A673 (cell line): ENCODE data around the gene GTF2I.
"Not testable (repeated sequence)": the region's sequence is repeated elsewhere in the genome, so short reads cannot be mapped to it uniquely, and the experiment has no call there.

Source experiments
- EZH2 ChIP-seq: fragments of 200-600 bp; sonication (generic); IDR thresholded peaks from 2 replicates; pipeline ENCODE4 v1.6.1; 2017; ENCODE audit warnings: borderline replicate concordance, low read depth, mild to moderate bottlenecking, mixed read lengths, antibody characterized with exemption, low read length; ENCODE audit not compliant: poor library complexity, severe bottlenecking
- TF ChIP-seq, protein P1 (sequence below): fragments of 300-800, 200-600 bp; sonication (generic); conservative IDR thresholded peaks from 2 replicates; pipeline ENCODE4 v1.5.1; 2017; ENCODE audit warnings: low read depth, mild to moderate bottlenecking, antibody characterized with exemption, low read length, moderate library complexity, mixed read lengths

DNA sequence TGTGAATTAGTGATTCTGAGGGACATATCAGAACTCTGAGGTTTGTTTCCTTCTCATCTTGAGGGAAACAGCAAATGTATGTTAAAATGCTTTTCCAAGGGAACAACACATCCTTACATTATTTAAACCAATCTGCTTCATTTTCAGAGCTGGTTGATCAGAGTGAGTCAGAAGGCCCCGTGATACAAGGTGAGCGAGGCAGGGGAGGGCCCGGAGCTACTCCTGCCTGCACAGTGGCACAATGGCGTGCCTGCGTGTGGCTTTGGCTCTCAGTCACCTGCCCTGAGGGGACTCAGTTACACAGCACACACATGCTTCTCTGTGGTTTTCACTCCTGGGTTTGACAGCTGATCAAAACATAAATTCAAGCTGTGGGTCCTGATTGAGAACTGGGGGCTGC lies 99.2 kb downstream of the GTF2I start:
- TF ChIP-seq, protein P1, sequence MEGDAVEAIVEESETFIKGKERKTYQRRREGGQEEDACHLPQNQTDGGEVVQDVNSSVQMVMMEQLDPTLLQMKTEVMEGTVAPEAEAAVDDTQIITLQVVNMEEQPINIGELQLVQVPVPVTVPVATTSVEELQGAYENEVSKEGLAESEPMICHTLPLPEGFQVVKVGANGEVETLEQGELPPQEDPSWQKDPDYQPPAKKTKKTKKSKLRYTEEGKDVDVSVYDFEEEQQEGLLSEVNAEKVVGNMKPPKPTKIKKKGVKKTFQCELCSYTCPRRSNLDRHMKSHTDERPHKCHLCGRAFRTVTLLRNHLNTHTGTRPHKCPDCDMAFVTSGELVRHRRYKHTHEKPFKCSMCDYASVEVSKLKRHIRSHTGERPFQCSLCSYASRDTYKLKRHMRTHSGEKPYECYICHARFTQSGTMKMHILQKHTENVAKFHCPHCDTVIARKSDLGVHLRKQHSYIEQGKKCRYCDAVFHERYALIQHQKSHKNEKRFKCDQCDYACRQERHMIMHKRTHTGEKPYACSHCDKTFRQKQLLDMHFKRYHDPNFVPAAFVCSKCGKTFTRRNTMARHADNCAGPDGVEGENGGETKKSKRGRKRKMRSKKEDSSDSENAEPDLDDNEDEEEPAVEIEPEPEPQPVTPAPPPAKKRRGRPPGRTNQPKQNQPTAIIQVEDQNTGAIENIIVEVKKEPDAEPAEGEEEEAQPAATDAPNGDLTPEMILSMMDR, result not testable (repeated sequence)
- TF ChIP-seq EZH2, result not testable (repeated sequence)
